Endothelial cell of umbilical vein (primary cell): ENCODE measurements around the gene COG5. TPM values are rescaled to one million over a fixed set of nuclear protein-coding genes. Genes with fewer than 3 reads are reported as not detected.

Experiments
- BruUV-seq: library from RNA; stranded (reverse); fragments of 400-500 nt; replicated peaks from 2 replicates; lab custom pipeline; 2021; lab: Mats Ljungman, UMichigan
- CTCF ChIA-PET: fragments of 300-600, 350-600 bp; sonication (Branson Sonifier 250); formaldehyde crosslinking; loops from one replicate; lab custom pipeline; 2021; ENCODE audit warnings: antibody characterized with exemption, inconsistent platforms; lab: Charles Lee
- POLR2A ChIA-PET: fragments of 300-600, 350-600 bp; sonication (Branson Sonifier 250); formaldehyde crosslinking; loops from one replicate; lab custom pipeline; 2021; ENCODE audit warnings: antibody characterized with exemption, inconsistent platforms; lab: Charles Lee
- DNase-seq: peaks from one replicate; pipeline ENCODE4 v3.0.0-alpha.2; 2011; ENCODE audit warnings: low read depth, low spot score
- FAIRE-seq: peaks from 2 replicates; lab custom pipeline; 2011; peaks lifted over from hg19 to GRCh38; lab: Jason Lieb, UNC
- H2AFZ ChIP-seq: 2 replicates; pipeline ENCODE4 v1.6.0; 2012; ENCODE audit warnings: low read depth, low read length, control low read depth, inconsistent platforms
- H3K27ac ChIP-seq: 2 replicates; pipeline ENCODE4 v1.5.1; 2011; ENCODE audit warnings: low read depth, mild to moderate bottlenecking, control low read depth, low read length, moderate library complexity; ENCODE audit not compliant: insufficient read depth
- H3K27me3 ChIP-seq, 2 experiments: 2 replicates each; pipeline versions ENCODE4 v1.6.0 to v1.6.1; 2011; ENCODE audit warnings: low read length in 2 of 2, mixed read lengths in 1 of 2; ENCODE audit not compliant: control insufficient read depth in 2 of 2, insufficient read depth in 2 of 2
- H3K36me3 ChIP-seq, 2 experiments: 2 replicates in 1 of 2; 3 replicates in 1 of 2; pipeline ENCODE4 v1.5.1; 2011; ENCODE audit warnings: low read length in 2 of 2, mild to moderate bottlenecking in 1 of 2, moderate library complexity in 1 of 2; ENCODE audit not compliant: control insufficient read depth in 2 of 2, insufficient read depth in 2 of 2; ENCODE audit errors: extremely low read depth in 1 of 2
- H3K4me1 ChIP-seq: 3 replicates; pipeline ENCODE4 v1.5.1; 2011; ENCODE audit warnings: mild to moderate bottlenecking, low read length; ENCODE audit not compliant: control insufficient read depth, insufficient read depth; ENCODE audit errors: extremely low read depth
- H3K4me2 ChIP-seq: 2 replicates; pipeline ENCODE4 v1.6.1; 2011; ENCODE audit warnings: low read length, control low read depth, mixed read lengths; ENCODE audit not compliant: insufficient read depth
- H3K4me3 ChIP-seq, 3 experiments: fragments of 200-600 bp in 1 of 3; sonication (generic), shearing (Covaris generic) in 1 of 3; replicated peaks in 1 of 3; 2 replicates each; pipeline ENCODE4 v1.5.1; 2011 to 2016; ENCODE audit warnings: control low read depth in 3 of 3, low read length in 3 of 3, mild to moderate bottlenecking in 2 of 3, inconsistent platforms in 1 of 3, low read depth in 1 of 3, moderate library complexity in 1 of 3; ENCODE audit not compliant: insufficient read depth in 1 of 3
- H3K79me2 ChIP-seq: 2 replicates; pipeline ENCODE4 v1.6.0; 2012; ENCODE audit warnings: low read length, inconsistent platforms; ENCODE audit not compliant: control insufficient read depth, insufficient read depth
- H3K9ac ChIP-seq: replicated peaks from 2 replicates; pipeline ENCODE3; 2011; ENCODE audit warnings: low read length, control low read depth; ENCODE audit not compliant: insufficient read depth; ENCODE audit errors: extremely low read depth
- H3K9me1 ChIP-seq: replicated peaks from 3 replicates; pipeline ENCODE4 v1.6.0; 2011; ENCODE audit warnings: mild to moderate bottlenecking, low read length; ENCODE audit not compliant: control insufficient read depth, insufficient read depth; ENCODE audit errors: extremely low read depth
- H3K9me3 ChIP-seq: replicated peaks from 2 replicates; pipeline ENCODE4 v1.5.1; 2012; ENCODE audit warnings: low read length, inconsistent platforms; ENCODE audit not compliant: control insufficient read depth, insufficient read depth
- H4K20me1 ChIP-seq: replicated peaks from 2 replicates; pipeline ENCODE3; 2011; ENCODE audit warnings: mild to moderate bottlenecking, low read length; ENCODE audit not compliant: control insufficient read depth, insufficient read depth; ENCODE audit errors: extremely low read depth
- EZH2 ChIP-seq: IDR thresholded peaks from 2 replicates; pipeline ENCODE4 v1.6.1; 2012; ENCODE audit warnings: borderline replicate concordance, low read depth, mild to moderate bottlenecking, moderate library complexity, low read length, inconsistent platforms; ENCODE audit not compliant: severe bottlenecking
- FOS ChIP-seq: IDR thresholded peaks from 2 replicates; pipeline ENCODE4 v1.6.1; 2011; ENCODE audit warnings: mild to moderate bottlenecking, low read length, moderate library complexity, borderline replicate concordance; ENCODE audit not compliant: insufficient read depth
- GATA2 ChIP-seq: IDR thresholded peaks from 2 replicates; pipeline ENCODE4 v1.7.0; 2011; ENCODE audit warnings: low read depth, mild to moderate bottlenecking, moderate library complexity, mixed read lengths, low read length; ENCODE audit not compliant: insufficient read length, insufficient read depth
- JUN ChIP-seq: IDR thresholded peaks from 2 replicates; pipeline ENCODE4 v1.6.1; 2011; ENCODE audit warnings: borderline replicate concordance, low read depth; ENCODE audit not compliant: insufficient read length, insufficient read depth
- MYC ChIP-seq: IDR thresholded peaks from one replicate; pipeline ENCODE4 v1.6.1; 2011; ENCODE audit warnings: mild to moderate bottlenecking, low read depth, low read length
- POLR2A ChIP-seq: IDR thresholded peaks from 2 replicates; pipeline ENCODE4 v1.6.1; 2012; ENCODE audit warnings: low read depth, mild to moderate bottlenecking, control low read depth, low read length
- POLR2AphosphoS5 ChIP-seq: IDR thresholded peaks from 2 replicates; pipeline ENCODE4 v1.6.1; 2012; ENCODE audit warnings: low read depth, mild to moderate bottlenecking, control low read depth, low read length, moderate library complexity; ENCODE audit not compliant: insufficient read depth
- dilution Hi-C: fragments of 300-500 bp; cut with MboI; formaldehyde crosslinking; loops from one replicate; pipeline ENCODE4 v1.15.0; 2019; ENCODE audit warnings: low sequenced_read_pairs; ENCODE audit not compliant: extremely low pct_ligation_motif_present
- intact Hi-C: fragments of 100-400 bp; cut with micrococcal nuclease; formaldehyde crosslinking; loops from one replicate; pipeline ENCODE4 v1.10.0; 2022
- polyA plus RNA-seq, 4 experiments: library from polyadenylated mRNA; depleted of rRNA in 3 of 4; stranded (reverse) in 3 of 4; unstranded in 1 of 4; fragments of >200 nt; gene quantifications; 2 replicates each; pipeline versions ENCODE4 v1.2.1 to v1.2.3, GENCODE V29; 2011 to 2012; ENCODE audit warnings: missing spikeins in 1 of 4
- total RNA-seq: library from RNA; stranded (reverse); gene quantifications from 2 replicates; pipeline ENCODE4 v1.2.3, GENCODE V29; 2021
- TF ChIP-seq, protein P1 (sequence below): IDR thresholded peaks from 2 replicates; pipeline ENCODE4 v1.6.1; 2011; ENCODE audit not compliant: insufficient read depth, insufficient read length
- TF ChIP-seq, protein P2 (sequence below), 2 donors: IDR thresholded peaks; 1 replicate in 1 of 2; 2 replicates in 1 of 2; pipeline ENCODE4 v1.5.1; 2011; ENCODE audit warnings: low read length in 2 of 2, mild to moderate bottlenecking in 2 of 2, moderate library complexity in 2 of 2, control low read depth in 1 of 2, inconsistent platforms in 1 of 2, low read depth in 1 of 2; ENCODE audit not compliant: insufficient read depth in 1 of 2; ENCODE audit errors: extremely low read depth in 1 of 2

The COG5 gene
- total and polyA plus RNA-seq, 2 donors (not counting 3 experiments of a cell fraction or from before 2014, with no cell fraction given), result 18.8 to 45.3 TPM

GRCh38 chr7:107398161-107398560, 165.6 kb downstream of the COG5 start:
- no peaks in the 10 kb centered on the region for H3K27me3 ChIP-seq
- no peaks in the 10 kb centered on the region for H3K9me1 ChIP-seq
- H3K9ac ChIP-seq, result no peak overlapping the region
- CTCF ChIA-PET, result no interaction called here
- no peak for FAIRE-seq
- dilution Hi-C loops, result no loop called here
- no peak overlapping the region for H2AFZ ChIP-seq
- POLR2A ChIA-PET, result no interaction called here
- H3K27ac ChIP-seq, result no peak overlapping the region
- H3K79me2 ChIP-seq, result no peaks in the 10 kb centered on the region
- no peaks in the 10 kb centered on the region for H3K9me3 ChIP-seq
- no peaks in the 10 kb centered on the region for H4K20me1 ChIP-seq
- no peaks in the 10 kb centered on the region for H3K4me1 ChIP-seq
- no TSS peak for BruUV-seq
- DNase-seq, result no peak
- H3K4me2 ChIP-seq, result no peak overlapping the region
- TF ChIP-seq, protein P1, sequence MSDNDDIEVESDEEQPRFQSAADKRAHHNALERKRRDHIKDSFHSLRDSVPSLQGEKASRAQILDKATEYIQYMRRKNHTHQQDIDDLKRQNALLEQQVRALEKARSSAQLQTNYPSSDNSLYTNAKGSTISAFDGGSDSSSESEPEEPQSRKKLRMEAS, result no peak
- TF ChIP-seq FOS (no peak), GATA2 (no peak), MYC (no peak), JUN (no peak), POLR2A (no peak), POLR2AphosphoS5 (no peak), EZH2 (no peak)
- TF ChIP-seq, protein P2, sequence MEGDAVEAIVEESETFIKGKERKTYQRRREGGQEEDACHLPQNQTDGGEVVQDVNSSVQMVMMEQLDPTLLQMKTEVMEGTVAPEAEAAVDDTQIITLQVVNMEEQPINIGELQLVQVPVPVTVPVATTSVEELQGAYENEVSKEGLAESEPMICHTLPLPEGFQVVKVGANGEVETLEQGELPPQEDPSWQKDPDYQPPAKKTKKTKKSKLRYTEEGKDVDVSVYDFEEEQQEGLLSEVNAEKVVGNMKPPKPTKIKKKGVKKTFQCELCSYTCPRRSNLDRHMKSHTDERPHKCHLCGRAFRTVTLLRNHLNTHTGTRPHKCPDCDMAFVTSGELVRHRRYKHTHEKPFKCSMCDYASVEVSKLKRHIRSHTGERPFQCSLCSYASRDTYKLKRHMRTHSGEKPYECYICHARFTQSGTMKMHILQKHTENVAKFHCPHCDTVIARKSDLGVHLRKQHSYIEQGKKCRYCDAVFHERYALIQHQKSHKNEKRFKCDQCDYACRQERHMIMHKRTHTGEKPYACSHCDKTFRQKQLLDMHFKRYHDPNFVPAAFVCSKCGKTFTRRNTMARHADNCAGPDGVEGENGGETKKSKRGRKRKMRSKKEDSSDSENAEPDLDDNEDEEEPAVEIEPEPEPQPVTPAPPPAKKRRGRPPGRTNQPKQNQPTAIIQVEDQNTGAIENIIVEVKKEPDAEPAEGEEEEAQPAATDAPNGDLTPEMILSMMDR (IDR thresholded peaks at IDR 0.05; ENCODE audit: extremely low read depth in 1 of 2, insufficient read depth in 1 of 2, low read depth in 1 of 2, low read length in 2 of 2), result no peak
- intact Hi-C loops, result no loop called here
- no peak overlapping the region for H3K4me3 ChIP-seq
- H3K36me3 ChIP-seq, result no peaks in the 10 kb centered on the region
